PFSK-1 (cell line): Measurements from ENCODE around the gene ZNF330.

ENCODE experiments used
- POLR2AphosphoS5 ChIP-seq: IDR thresholded peaks from 2 replicates; pipeline ENCODE4 v1.6.1; 2012; ENCODE audit warnings: low read depth, mild to moderate bottlenecking, control low read depth, low read length, moderate library complexity
- SIN3A ChIP-seq: IDR thresholded peaks from 2 replicates; pipeline ENCODE4 v1.6.1; 2012; ENCODE audit warnings: mild to moderate bottlenecking, low read length, moderate library complexity, borderline replicate concordance; ENCODE audit not compliant: insufficient read depth
- TAF1 ChIP-seq: IDR thresholded peaks from 2 replicates; pipeline ENCODE4 v1.6.1; 2012; ENCODE audit warnings: low read length, control low read depth, borderline replicate concordance; ENCODE audit not compliant: insufficient read depth

GRCh38 chr4:141220271-141220670, 424 bp upstream of the ZNF330 start:
- TF ChIP-seq POLR2AphosphoS5 (no peak), TAF1 (no peak), SIN3A (no peak)
